HCT116 (cell line): ENCODE data around the gene TSC22D4. TPM values are rescaled to one million over a fixed set of nuclear protein-coding genes. Genes with fewer than 3 reads are reported as not detected.

Experiments used
- total RNA-seq: library from RNA; stranded (reverse); gene quantifications from one replicate; pipeline ENCODE4 v1.2.1, GENCODE V29; 2021; ENCODE audit not compliant: unreplicated experiment

TSC22D4 gene
- total RNA-seq, 1 experiment from 2014 or later: 36.9 TPM

Other genes starting within 250 kb of the TSC22D4 start
- not detected for gene SPDYE3, start 171.5 kb downstream of the TSC22D4 start, total RNA-seq
- gene PILRB, start 121.1 kb downstream of the TSC22D4 start, total RNA-seq: 60.2 TPM
- gene PILRA, start 105.7 kb downstream of the TSC22D4 start, total RNA-seq: 1.8 TPM
- gene ZCWPW1, start 50.5 kb downstream of the TSC22D4 start, total RNA-seq: 1.5 TPM
- 44.4 TPM for gene MEPCE, start 49.4 kb downstream of the TSC22D4 start, total RNA-seq
- gene PPP1R35, start 42.7 kb downstream of the TSC22D4 start, total RNA-seq: 68.7 TPM
- 1.7 TPM for gene SPACDR, start 15.0 kb downstream of the TSC22D4 start, total RNA-seq
- 6.7 TPM for gene NYAP1, start 4.7 kb upstream of the TSC22D4 start, total RNA-seq
- gene AGFG2, start 60.0 kb upstream of the TSC22D4 start, total RNA-seq: 14.0 TPM
- gene SAP25, start 94.7 kb upstream of the TSC22D4 start, total RNA-seq: 4.4 TPM
- gene LRCH4, start 106.9 kb upstream of the TSC22D4 start, total RNA-seq: 47.9 TPM
- gene FBXO24, start 107.1 kb upstream of the TSC22D4 start, total RNA-seq: 2.1 TPM
- 12.4 TPM for gene PCOLCE, start 123.1 kb upstream of the TSC22D4 start, total RNA-seq
- gene MOSPD3, start 133.3 kb upstream of the TSC22D4 start, total RNA-seq: 32.8 TPM
- gene TFR2, start 162.3 kb upstream of the TSC22D4 start, total RNA-seq: 11.8 TPM
- gene ACTL6B, start 177.2 kb upstream of the TSC22D4 start, total RNA-seq: not detected
- 246 TPM for gene GNB2, start 194.5 kb upstream of the TSC22D4 start, total RNA-seq
- 59.7 TPM for gene GIGYF1, start 215.0 kb upstream of the TSC22D4 start, total RNA-seq
- gene POP7, start 226.9 kb upstream of the TSC22D4 start, total RNA-seq: 67.5 TPM
- gene EPO, start 241.3 kb upstream of the TSC22D4 start, total RNA-seq: 0.30 TPM